NCI-H2196 (cell line): ENCODE data around the gene SNRNP70.
A peak's percentile ranks its signal among the peaks of the same experiment; 100 is the strongest.

Experiments used
- DNase-seq: peaks from one replicate; lab custom pipeline; 2025; ENCODE audit not compliant: unreplicated experiment; lab: John Stamatoyannopoulos, UW

The SNRNP70 gene

GRCh38 chr19:49064029-49064629, 21.1 kb upstream of the SNRNP70 start:
- no peak for DNase-seq

GRCh38 chr19:49064768-49065611, 20.3 kb upstream of the SNRNP70 start, which contains the start of gene NTF4:
TSS of gene NTF4 (minus strand) at chr19:49064818. CDS start at chr19:49061997, 2,821 bp downstream.
- peak; percentile 22 for DNase-seq

GRCh38 chr19:49065905-49066512, 19.2 kb upstream of the SNRNP70 start:
- DNase-seq: no peak

GRCh38 chr19:49067554-49067953, 17.7 kb upstream of the SNRNP70 start:
- no peak for DNase-seq

- no peak for DNase-seq
Measured at GRCh38 chr19:49069026-49069425, 16.2 kb upstream of the SNRNP70 start.

GRCh38 chr19:49070416-49070815, 14.8 kb upstream of the SNRNP70 start:
- DNase-seq: no peak

GRCh38 chr19:49071860-49072547, 13.2 kb upstream of the SNRNP70 start:
- DNase-seq: peak; percentile 41

GRCh38 chr19:49073514-49074378, 11.5 kb upstream of the SNRNP70 start:
- DNase-seq: peak; percentile 42

- DNase-seq: peak; percentile 71
Measured at GRCh38 chr19:49074869-49075268, 10.4 kb upstream of the SNRNP70 start.

GRCh38 chr19:49080392-49080791, 4.9 kb upstream of the SNRNP70 start:
- DNase-seq: no peak

GRCh38 chr19:49081273-49081672, 4.0 kb upstream of the SNRNP70 start:
- no peak for DNase-seq

- no peak for DNase-seq
Measured at GRCh38 chr19:49084206-49085019, 838 bp upstream of the SNRNP70 start.

GRCh38 chr19:49085868-49086232, 599 bp downstream of the SNRNP70 start:
- DNase-seq: no peak

GRCh38 chr19:49086296-49086695, 1.0 kb downstream of the SNRNP70 start:
- DNase-seq: no peak

GRCh38 chr19:49091391-49092038, 6.3 kb downstream of the SNRNP70 start:
- DNase-seq: no peak

GRCh38 chr19:49092686-49093085, 7.4 kb downstream of the SNRNP70 start:
- DNase-seq: no peak

GRCh38 chr19:49094505-49095482, 9.5 kb downstream of the SNRNP70 start:
- DNase-seq: no peak
